Pancreas (tissue), 10 donors: ENCODE data around the gene STX4. TPM values are rescaled to one million over a fixed set of nuclear protein-coding genes. Genes with fewer than 3 reads are reported as not detected.

Experiments
- ATAC-seq, 4 donors: fragments of 200-7000 bp; cut with Tn5 transposase; one replicate each; pipeline versions ENCODE4 v1.8.0 to v1.9.1; 2020; ENCODE audit warnings: mild to moderate bottlenecking in 4 of 4, moderate library complexity in 4 of 4
- DNase-seq, 6 donors: peaks; one replicate each; pipeline ENCODE4 v3.0.0-alpha.2; 2020
- FAIRE-seq: peaks from 2 replicates; lab custom pipeline; 2012; peaks lifted over from hg19 to GRCh38; lab: Jason Lieb, UNC
- H3K27ac ChIP-seq, 4 donors: fragments of 200-600 bp; sonication (generic); 1 replicate in 3 of 4; 2 replicates in 1 of 4; pipeline versions ENCODE4 v1.5.0 to v1.8.0; 2020
- H3K27me3 ChIP-seq, 4 donors: fragments of 200-600 bp; one replicate each; pipeline ENCODE4 v1.8.0; 2021
- H3K36me3 ChIP-seq, 3 donors: fragments of 200-600 bp; sonication (generic) in 1 of 3; one replicate each; pipeline versions ENCODE4 v1.5.0 to v1.8.0; 2020 to 2021
- H3K4me1 ChIP-seq, 3 donors: fragments of 200-600 bp; one replicate each; pipeline ENCODE4 v1.8.0; 2021
- H3K4me3 ChIP-seq, 4 donors: fragments of 200-600 bp; sonication (generic) in 2 of 4; one replicate each; pipeline versions ENCODE4 v1.5.0 to v1.8.0; 2020 to 2021
- H3K9me3 ChIP-seq, 4 donors: fragments of 200-600 bp; one replicate each; pipeline ENCODE4 v1.8.0; 2021
- WGBS, 2 donors: extraction: QIAGEN DNeasy Blood & Tissue Kit; methylation state at CpG; one replicate each; pipeline ENCODE4 v1.1.7; 2013; 5-methylcytosine and 5-hydroxymethylcytosine counted together
- intact Hi-C, 3 donors: fragments of 100-400 bp; cut with DNase I; formaldehyde crosslinking; loops; one replicate each; pipeline versions ENCODE4 v1.11.1 to v1.14.2; 2022
- polyA plus RNA-seq, 2 donors: library from polyadenylated mRNA; stranded (reverse); fragments of 200-250 nt; gene quantifications; one replicate each; pipeline ENCODE4 v1.2.3, GENCODE V29; 2013
- total RNA-seq, 6 donors: library from RNA; stranded (reverse); fragmentation: NEBNext Ultra II Directional in 4 of 6; extraction: Animal tissue kit (Norgen Biotek cat#: 25700) in 4 of 6; gene quantifications; one replicate each; pipeline versions ENCODE4 v1.2.1 to v1.2.4, GENCODE V29; 2021 to 2023
- TF ChIP-seq, protein P1 (sequence below), 4 donors: fragments of 200-600 bp; sonication (generic) in 3 of 4; IDR thresholded peaks; one replicate each; pipeline versions ENCODE4 v1.5.0 to v1.8.0; 2021; ENCODE audit warnings: antibody characterized with exemption in 4 of 4
- donor health status: healthy with polysubstance abuse.
- donor health status: DM: no; HTN: no; CAD: no; lungs with moderate emphysema.
- donor health status: DM: no; HTN: no; CAD: no.
- donor health status: control.
- donor health status: control.
- donor health status: Bipolar disorder and iron deficiency.
- donor health status: DM: yes; HTN: yes; CAD: no.
- donor health status: DM: no; HTN: no; CAD: no.
- donor health status: DM: no; HTN: no; CAD: no.
- donor health status: DM: yes; HTN: yes; CAD: no.

Gene STX4, protein sequence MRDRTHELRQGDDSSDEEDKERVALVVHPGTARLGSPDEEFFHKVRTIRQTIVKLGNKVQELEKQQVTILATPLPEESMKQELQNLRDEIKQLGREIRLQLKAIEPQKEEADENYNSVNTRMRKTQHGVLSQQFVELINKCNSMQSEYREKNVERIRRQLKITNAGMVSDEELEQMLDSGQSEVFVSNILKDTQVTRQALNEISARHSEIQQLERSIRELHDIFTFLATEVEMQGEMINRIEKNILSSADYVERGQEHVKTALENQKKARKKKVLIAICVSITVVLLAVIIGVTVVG
- total RNA-seq (10 to 100 TPM; 22.2 to 48.9 (median 26.9) TPM), polyA plus RNA-seq (10 to 100 TPM; 91.8 to 94.4 TPM)

DNA sequence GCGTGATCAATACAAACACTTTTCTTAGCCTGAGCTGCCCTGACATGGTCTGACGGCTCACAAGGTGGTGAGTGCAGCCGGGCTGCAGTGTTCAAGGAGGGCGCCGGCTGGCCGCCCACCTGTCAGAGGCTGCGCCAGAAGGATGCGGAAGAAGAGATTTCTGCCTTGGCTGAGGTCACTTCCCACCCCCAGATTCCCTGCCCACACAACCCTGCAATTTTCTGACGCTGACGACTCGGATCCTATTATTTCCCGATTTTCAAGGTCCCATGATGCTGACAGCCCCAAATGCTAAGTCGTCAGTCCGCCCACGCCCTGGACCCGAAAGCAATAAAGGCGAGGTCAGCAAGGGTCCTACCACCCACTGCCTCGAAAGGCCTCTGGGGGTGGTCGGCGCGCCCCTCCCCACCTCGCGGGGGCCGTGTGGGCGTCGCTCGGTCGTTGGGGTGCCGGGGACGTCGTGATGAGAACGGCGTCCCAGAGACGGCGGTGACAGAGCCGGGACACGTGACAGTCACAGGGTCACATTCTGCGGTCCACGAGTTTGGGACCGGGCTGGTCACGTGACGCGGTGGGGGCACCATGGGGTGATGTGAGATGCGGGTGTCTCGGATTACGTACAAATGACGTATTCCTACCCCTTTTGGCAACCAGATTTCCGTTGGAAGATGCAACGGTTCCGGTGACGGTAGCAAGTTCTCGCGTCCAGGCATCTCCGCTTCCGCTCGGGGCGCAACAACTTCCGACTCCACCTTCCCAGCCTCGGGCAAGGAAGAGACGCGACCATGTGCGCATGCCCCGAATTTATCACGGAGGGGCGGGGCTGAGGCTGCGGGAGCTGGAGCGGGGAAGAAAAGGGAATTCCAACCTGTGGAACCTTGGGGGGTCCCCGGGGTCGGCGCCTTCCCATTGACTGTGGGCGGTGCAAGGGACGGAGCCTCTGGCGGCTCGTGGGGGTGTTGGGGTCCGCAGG is at the start of gene STX4:
Gene STX4, plus strand, starts transcription at position 823 of the 973 bp plus-strand sequence. CDS start 248 bp downstream, outside the sequence.
- no peaks in the 10 kb centered on the region for H3K9me3 ChIP-seq
- no peaks in the 10 kb centered on the region for H3K27me3 ChIP-seq
- DNase-seq (peak; percentile 96 to 99 (median 98)), FAIRE-seq (no peak), ATAC-seq (peak; percentile 94 to 98 (median 95))
- WGBS, 2 donors, result 0% methylated on average over 74 to 75 of the region's 75 CpGs
- intact Hi-C loops, result no loop called here
- TF ChIP-seq, protein P1, sequence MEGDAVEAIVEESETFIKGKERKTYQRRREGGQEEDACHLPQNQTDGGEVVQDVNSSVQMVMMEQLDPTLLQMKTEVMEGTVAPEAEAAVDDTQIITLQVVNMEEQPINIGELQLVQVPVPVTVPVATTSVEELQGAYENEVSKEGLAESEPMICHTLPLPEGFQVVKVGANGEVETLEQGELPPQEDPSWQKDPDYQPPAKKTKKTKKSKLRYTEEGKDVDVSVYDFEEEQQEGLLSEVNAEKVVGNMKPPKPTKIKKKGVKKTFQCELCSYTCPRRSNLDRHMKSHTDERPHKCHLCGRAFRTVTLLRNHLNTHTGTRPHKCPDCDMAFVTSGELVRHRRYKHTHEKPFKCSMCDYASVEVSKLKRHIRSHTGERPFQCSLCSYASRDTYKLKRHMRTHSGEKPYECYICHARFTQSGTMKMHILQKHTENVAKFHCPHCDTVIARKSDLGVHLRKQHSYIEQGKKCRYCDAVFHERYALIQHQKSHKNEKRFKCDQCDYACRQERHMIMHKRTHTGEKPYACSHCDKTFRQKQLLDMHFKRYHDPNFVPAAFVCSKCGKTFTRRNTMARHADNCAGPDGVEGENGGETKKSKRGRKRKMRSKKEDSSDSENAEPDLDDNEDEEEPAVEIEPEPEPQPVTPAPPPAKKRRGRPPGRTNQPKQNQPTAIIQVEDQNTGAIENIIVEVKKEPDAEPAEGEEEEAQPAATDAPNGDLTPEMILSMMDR (IDR thresholded peaks at IDR 0.05), result no peak
- peak within 1 kb of the TSS; percentile 85 to 96 (median 90) for H3K27ac ChIP-seq
- H3K4me1 ChIP-seq, result peaks cover 4 to 5% (median 4%) of the 10 kb centered on the region in 3 donors
- peak within 1 kb of the TSS; percentile 82 to 99 (median 96) for H3K4me3 ChIP-seq
- peaks cover 0 to 4% (median 4%) of the 10 kb centered on the region in 3 donors for H3K36me3 ChIP-seq

DNA sequence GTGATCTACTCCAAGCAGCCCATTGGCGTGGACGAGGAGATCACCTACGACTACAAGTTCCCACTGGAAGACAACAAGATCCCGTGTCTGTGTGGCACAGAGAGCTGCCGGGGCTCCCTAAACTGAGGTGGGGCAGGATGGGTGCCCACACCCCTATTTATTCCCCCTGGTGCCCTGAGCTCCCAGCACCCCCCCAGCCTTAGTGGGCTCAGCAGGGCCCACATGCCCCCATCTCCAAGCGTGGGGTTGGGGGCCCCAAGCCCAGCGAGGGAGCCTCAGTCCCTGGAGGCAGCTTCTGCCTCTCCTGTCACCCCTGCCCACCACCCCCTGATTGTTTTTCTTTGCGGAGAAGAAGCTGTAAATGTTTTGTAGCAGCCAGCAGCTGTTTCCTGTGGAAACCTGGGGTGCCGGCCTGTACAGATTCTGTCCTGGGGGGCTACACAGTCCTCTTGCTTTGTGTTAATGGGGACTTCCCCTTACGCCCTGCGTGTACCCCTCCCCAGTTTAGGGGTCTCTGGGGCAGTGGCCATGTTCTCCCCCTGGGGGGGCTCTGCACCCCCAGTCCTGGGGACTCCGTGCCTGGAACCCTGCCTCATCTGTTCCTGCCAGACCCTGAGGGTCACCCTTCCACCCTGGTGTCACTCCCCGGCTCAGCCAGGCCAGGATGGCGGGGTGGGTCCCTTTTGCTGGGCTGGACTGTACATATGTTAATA is 49.3 kb upstream of the STX4 start:
- no peak overlapping the region for H3K27ac ChIP-seq
- 86 to 89% methylated on average over 13 to 14 of the region's 14 CpGs for WGBS, 2 donors
- H3K36me3 ChIP-seq, result peaks cover 0 to 24% (median 0%) of the 10 kb centered on the region in 3 donors
- no peaks in the 10 kb centered on the region for H3K9me3 ChIP-seq
- intact Hi-C loops, result loop anchor here in 2 of 3 donors (5.0 to 10.0 kb wide), 3 partner anchors 101 to 463 kb away; partner anchors contain the start of genes PRSS53 (in 1 of the 2) and ZNF843 (in 1 of the 2)
- no peak overlapping the region for H3K4me3 ChIP-seq
- H3K4me1 ChIP-seq, result peaks cover 0 to 7% (median 0%) of the 10 kb centered on the region in 3 donors
- H3K27me3 ChIP-seq, result no peaks in the 10 kb centered on the region
- no peak for FAIRE-seq
- TF ChIP-seq, protein P1 (IDR thresholded peaks at IDR 0.05), result no peak
- ATAC-seq, result no peak
- peak in 3 of 6 donors; percentile 36 to 68 (median 39) for DNase-seq

DNA sequence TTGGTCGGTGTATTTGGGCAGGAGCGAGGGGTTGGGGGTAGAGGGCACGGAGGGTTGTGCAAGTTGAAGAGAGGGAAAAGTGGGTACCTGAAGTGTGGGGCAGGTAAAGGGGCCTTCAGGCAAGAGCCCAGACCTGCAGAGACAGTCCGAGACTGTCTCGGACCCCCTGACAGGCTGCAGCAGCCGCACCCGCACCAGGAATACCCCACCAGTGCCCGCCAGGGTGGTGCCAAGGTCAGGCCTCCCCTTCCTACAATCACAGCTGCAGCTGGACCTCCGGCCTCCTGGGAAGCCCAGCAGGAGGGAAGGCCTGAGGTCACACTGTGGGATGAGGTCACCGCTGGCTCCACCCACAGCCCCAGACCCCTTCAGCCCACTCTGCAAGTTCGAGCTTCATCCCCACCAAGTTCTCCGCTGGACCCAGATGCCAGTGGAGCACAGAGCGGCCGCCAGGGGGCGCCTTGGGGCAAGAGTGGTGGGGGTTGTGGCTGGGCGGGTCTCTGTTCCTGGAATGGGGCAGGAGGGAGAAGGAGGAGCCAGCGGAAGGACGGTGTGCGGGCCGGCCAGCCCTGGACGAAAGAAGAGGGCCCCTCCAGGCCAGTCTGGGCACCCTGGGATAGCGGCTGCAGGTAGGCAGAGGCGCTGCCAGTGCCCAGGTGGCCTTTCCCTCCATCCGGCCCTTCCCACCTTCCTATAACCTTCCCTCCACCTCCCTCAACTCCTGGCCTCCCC is 48.5 kb upstream of the STX4 start, which contains the start of gene HSD3B7:
Gene HSD3B7, plus strand, starts transcription at position 539 of the 732 bp plus-strand sequence. CDS start 452 bp downstream, outside the sequence.
- peak within 1 kb of the TSS; percentile 24 to 61 (median 36) for H3K4me3 ChIP-seq
- peak; percentile 88 to 100 (median 94) for DNase-seq
- H3K9me3 ChIP-seq, result no peaks in the 10 kb centered on the region
- peak within 1 kb of the TSS; percentile 85 to 87 (median 86) for H3K27ac ChIP-seq
- H3K36me3 ChIP-seq, result peaks cover 0 to 17% (median 0%) of the 10 kb centered on the region in 3 donors
- no peaks in the 10 kb centered on the region for H3K27me3 ChIP-seq
- intact Hi-C loops, result loop anchor here in 2 of 3 donors (5.0 to 10.0 kb wide), 4 partner anchors 100 to 462 kb away; partner anchors contain the start of genes PRSS53 (in 1 of the 2) and ZNF843 (in 1 of the 2)
- peak; percentile 89 to 96 (median 94) for ATAC-seq
- no peak for FAIRE-seq
- TF ChIP-seq, protein P1 (IDR thresholded peaks at IDR 0.05), result peak; percentile 93 to 97 (median 96)
- peaks cover 0 to 7% (median 0%) of the 10 kb centered on the region in 3 donors for H3K4me1 ChIP-seq
- 16 to 17% methylated on average over 23 to 24 of the region's 24 CpGs for WGBS, 2 donors
